HL-60/S4 treated with phorbol 12-myristate 13-acetate at 8.2 ng/mL for 4 days and 3 days (cell line): ENCODE results near the gene PI4K2B.
"Not testable (repeated sequence)": the region's sequence is repeated elsewhere in the genome, so short reads cannot be mapped to it uniquely, and the experiment has no call there.

Source experiments
- in situ Hi-C: fragments of 300-500 bp; cut with MboI; formaldehyde crosslinking; loops from 2 replicates; pipeline ENCODE4 v1.15.0; 2022; ENCODE audit warnings: low sequenced_read_pairs

PI4K2B gene

DNA sequence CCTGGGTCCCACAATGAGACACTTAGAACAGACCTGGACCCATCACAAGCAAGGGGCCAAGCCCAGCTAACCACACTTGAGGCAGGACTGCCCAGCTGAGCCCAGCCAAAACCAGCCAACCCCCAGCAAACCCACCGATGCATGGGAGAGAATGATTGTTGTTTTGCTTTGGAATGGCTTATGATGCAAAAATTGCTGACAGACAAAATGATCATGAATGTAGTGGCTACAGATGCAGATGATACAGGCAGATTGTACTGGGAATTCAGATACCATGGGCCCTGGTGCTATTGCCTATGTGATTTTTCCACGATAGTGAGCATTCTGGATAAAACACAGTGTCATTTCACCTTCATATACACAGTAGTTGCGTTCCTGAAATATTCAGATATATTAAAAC lies 69.7 kb downstream of the PI4K2B start:
- in situ Hi-C loops: no loop called here

DNA sequence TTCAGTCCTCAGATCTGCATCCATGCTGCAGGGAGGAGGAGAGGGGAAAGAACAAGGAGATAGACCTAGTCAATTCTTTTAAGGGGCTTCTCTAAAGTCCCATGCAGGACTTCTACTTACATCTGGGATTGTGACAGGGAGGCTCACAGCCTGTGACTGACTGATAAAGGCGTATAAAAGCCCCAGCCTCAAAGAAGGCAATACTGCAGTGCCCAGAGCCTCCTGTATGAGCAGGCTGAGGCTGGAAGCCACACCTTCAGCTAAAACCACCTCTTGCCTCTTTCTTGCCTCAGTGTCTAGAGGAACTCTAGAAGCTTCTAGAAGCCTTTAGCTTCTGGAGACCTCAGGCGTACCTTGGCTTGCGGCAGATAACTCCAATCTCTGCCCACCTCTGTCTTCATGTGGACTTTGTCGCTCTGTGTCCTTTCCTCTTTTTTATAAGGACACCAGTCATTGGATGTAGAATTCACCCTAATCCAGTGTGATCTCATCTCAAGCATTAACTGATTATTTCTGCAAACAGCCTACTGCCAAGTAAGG lies 72.8 kb downstream of the PI4K2B start:
- in situ Hi-C loops: no loop called here

DNA sequence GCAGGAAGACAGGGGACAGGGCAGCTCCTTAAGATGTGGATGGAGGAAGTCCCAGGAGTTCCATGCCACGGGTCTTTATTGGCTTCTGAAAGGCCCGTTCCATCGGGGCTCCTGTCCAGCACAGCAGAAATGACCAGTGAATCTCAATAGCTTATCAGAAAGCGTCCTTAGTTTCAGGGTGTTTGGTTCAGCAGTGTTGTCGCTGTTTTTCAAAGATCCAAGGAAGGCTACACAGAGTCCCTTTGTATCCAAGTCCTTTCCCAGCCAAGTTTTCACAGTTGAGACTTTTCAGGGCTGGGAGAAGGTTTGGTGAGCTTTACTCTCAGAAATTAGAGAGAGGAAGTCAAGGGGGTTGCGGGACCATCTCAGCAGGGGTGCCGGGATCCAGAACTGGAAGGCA lies 73.8 kb downstream of the PI4K2B start:
- in situ Hi-C loops: no loop called here

DNA sequence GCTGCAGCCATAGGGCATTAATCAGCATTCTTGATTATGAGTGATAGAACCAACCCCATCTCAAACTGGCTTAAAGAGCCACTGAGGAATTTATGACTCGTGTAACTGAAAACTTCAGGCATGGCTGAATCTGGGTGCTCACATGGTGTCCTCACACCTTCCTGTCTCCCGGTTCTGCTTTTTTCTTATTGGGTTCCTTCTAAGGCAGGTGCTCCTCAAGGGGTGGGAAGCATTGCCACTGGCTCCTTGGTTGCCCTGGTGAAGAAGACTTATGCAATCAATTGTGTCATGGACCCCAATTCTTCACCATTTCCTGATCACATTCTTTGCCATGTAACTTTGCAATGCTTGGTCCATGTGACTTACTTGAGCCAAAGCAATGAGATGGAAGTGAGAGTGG lies 74.5 kb downstream of the PI4K2B start:
- in situ Hi-C loops: no loop called here

DNA sequence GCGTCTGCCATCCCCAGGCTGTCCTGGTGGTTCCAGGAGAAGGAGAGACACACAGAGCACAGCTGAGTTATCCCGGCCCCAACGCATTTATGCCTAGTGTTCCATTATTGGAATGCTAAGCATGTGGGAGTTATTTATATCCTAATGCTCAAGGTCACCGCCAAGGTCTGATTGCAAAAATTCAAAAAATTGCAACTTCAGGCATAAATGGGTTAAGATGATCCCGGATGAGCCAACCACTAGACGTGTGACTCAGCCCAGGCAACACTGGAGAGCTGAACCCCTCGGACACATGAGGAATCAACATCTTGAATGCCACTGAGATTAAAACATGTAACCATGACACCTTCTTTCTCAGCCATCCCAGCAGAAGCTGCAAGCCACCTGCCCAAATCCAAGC lies 74.9 kb downstream of the PI4K2B start:
- in situ Hi-C loops: no loop called here

DNA sequence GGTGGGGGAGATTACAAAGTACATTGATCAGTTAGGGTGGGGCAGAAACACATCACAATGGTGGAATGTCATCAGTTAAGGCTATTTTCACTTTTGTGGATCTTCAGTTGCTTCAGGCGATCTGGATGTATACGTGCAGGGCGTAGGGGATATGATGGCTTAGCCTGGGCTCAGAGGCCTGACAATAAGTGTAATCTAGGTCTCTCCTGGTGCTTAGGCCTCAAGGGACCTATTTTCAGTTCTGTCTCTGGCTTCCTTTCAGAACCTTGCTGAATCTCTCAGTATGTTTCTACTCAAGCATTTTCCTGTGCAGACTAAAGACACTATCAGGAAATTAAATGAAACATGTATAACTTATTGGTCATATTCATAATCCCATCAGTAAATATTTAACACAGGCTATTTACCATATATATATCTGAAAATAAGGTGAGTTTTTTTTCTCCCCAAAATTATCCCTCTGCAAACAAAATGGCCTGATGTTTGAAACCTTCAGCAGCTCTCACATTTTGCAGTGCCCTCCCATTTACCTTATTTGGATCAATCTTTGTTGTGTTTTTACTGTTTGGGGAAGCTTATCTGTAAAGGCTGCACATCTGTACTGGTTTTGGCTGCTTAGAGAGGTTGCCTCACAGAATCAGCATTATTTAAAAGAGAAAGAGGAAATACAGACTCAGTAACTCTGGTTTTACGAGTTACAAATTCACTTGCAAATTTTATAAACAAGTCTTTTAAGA lies 76.4 kb downstream of the PI4K2B start:
- in situ Hi-C loops: no loop called here

DNA sequence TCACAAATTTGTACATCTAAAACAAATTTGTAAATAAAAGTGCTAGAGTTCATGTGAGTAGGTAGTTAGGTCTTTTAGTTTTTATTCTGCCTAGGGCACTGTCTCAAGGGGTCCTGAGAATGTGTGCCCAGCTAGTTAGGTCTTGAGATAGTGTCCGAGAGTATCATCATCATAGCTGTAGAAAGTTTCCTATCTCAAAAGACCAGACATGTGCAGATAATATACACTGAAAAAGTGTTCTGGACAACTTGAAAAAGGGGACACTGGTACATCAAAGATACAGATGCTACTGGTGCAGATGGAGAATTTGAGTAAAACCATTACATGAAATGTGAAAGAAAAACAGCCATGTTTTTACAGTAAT lies 77.0 kb downstream of the PI4K2B start:
- in situ Hi-C loops: no loop called here

DNA sequence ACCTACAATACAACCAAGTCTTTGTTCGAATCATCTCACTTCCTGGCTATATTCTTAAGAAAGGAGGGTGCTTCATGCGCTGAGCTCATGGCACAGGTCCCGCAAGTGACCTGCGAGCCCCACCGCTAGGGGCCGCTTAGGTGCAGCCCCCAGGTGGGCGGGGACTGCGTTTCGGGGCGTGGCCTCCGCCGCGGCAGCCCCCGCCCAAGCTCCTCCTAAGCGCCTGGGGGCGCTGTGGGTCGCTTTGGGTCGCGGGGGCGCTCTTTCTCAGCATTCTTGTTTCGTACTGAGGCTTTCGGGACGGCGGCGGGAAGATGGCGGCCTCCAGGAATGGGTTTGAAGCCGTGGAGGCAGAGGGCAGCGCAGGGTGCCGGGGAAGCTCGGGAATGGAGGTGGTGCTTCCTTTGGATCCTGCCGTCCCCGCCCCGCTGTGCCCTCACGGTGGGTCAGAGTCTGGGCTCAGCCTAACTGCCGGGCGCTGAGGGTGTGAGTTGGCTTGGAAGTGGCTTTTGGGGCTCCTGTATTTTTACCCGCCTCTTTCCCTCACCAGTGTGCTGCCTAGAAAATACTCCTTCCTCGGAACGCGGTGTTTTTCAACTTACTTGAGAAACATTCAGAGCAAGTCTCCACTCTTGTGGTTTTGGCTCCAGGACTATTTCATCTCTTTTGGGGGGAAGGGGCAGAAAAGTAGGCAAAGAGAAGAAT lies 78.8 kb downstream of the PI4K2B start, which contains the start of gene ZCCHC4:
Gene ZCCHC4 (plus strand): TSS at position 279 of the 705 bp plus-strand sequence. CDS start 36 bp downstream, at position 315.
- in situ Hi-C loops: no loop called here

DNA sequence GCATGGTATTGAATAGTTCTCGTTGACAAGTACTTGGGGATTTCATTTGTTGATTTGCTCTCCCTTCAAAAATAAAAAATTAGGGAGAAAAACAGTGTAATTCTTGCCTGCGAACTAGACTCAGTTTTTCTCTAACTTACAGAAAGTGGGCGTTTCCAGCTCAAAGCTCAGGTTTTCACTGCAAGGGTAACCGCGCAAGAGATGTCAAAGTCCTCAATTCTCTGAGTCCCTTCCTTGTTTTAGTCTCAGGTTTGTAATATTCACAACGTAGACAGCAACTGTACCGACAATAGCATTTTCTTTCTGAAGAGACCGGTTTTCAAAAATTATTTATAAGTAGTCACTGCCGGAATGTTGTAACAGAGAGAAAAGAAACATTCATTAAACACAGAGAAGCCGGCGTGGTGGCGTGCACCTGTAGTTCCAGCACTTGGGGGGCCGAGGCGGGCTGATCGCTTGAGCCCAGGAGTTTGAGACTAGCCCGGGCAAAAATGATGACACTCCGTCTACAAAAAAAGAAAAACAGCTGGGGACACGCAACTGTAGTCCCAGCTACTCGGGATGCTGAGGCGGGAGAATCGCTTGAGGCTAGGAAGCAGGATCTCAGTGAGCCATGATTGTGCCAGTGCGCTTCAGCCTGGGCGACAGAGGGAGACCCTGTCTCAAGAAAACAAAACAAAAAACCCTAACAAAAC lies 79.5 kb downstream of the PI4K2B start:
- in situ Hi-C loops: no loop called here

DNA sequence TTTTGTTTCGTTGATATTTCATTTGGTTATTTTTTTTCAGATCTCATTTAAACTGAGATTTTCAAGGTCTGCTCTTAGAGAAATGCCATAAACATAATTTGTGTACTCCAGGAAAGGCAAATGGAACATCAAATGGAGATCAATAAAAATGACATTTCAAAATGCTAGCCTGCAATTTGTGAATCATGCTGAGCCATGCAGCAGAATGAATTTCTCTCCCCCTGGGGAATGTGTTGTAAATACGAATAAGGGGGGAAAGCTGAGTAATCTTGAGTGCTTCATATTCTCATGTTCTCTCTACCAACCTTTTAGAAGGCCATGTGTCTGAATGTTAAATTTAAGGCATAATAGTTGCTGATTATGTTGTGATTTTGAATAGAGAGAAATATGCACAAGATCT lies 86.5 kb downstream of the PI4K2B start:
- in situ Hi-C loops: no loop called here

DNA sequence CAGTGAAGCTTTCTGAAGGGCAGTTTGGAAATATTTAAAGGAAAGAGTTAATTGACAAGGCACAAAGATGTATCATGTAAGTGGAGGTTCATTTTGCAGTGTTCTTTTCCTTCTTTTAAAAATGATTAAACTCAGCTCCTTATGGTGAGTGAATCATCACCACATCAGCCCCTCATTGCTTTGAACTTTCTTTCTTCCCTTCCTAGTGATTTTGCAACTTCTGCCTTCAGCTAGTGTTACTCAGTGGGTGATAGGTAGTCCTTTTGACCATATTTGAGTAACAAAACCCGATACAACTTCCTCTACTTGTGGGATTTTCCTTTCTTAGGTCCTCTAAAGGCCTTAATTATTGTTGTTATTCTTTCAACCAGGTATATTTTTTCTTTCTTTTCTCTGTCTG lies 86.9 kb downstream of the PI4K2B start:
- in situ Hi-C loops: no loop called here

DNA sequence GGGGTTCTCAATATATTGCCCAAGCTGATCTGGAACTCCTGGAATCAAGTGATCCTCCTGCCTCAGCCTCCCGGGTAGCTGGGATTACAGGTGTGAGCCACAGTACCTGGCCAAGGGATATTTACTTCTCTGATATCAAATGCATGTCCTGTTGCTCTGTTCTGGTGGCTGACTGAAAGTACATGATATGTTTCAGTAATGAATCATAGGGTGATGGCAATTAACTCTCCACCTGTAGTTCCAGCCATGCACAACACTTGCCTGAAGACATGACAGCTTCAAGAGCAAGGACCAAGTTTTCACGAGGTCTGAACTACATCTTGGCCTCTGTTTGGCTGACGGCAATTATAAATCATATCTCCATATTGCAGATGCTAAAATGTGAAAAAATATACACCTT lies 87.9 kb downstream of the PI4K2B start:
- in situ Hi-C loops: no loop called here

DNA sequence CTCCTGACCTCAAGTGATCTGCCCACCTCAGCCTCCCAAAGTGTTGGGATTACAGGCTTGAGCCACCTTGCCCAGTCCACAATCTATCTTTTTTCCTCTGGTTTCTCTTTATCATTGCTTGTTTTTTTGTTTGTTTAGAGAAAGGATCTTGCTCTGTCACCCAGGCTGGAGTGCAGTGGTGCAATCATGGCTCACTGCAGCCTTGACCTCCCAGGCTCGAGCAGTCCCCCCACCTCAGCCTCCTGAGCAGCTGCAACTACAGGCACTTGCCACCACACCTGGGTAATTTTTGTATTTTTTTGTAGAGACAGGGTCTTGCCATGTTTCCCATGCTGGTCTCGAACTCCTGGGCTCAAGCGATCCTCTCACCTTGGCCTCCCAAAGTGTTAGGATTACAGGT lies 94.6 kb downstream of the PI4K2B start:
- in situ Hi-C loops: not testable (repeated sequence)
